ENCODE measurements around the gene TMEM121B.

Gene TMEM121B

DNA sequence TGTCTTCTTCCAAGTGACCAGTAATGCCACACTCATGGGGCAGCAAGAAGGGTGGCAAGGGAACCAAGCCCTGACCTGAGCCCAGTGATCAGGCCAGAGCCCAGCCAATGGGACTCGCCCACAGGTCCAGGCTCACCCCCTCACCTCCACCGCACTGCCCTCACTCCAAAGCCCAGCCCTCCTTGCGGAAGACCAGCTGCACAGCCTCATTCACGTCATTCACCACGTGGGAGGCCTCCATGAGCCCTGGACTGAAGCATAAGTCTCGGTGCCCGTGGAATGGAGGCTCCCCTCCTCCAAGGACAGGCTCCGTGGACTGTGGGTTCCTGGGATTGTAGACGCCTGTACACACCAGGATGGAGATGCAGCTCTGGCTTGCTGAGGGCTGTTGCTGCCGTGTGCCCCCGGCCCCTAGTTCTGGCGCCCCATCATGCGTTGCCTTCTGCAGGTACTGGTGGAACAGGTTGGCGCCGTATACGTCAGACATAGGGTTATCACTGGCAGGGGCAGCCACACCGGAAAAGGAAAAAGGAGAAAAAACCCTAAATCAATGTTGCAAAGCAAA lies 16.8 kb upstream of the TMEM121B start:
- no peak for DNase-seq

DNA sequence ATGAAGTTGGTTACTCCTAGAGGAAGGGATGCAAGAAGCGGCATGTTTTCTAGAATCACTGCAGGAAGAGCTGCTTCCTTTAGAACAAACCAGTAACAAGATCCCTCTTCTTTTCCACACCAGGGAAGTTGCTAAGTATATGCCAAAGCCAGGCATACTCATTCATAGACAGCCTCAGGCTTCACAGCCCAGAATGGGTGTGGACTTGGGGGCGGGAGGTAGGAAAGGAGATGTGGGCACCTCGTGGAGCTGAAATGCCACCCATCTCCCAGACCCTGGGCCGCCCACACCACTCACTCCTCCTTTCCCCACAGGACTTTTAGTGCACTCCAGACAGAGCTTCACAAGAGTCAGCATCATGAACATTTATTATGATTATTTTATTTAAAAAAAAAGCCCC lies 16.0 kb upstream of the TMEM121B start:
- no peak for DNase-seq

DNA sequence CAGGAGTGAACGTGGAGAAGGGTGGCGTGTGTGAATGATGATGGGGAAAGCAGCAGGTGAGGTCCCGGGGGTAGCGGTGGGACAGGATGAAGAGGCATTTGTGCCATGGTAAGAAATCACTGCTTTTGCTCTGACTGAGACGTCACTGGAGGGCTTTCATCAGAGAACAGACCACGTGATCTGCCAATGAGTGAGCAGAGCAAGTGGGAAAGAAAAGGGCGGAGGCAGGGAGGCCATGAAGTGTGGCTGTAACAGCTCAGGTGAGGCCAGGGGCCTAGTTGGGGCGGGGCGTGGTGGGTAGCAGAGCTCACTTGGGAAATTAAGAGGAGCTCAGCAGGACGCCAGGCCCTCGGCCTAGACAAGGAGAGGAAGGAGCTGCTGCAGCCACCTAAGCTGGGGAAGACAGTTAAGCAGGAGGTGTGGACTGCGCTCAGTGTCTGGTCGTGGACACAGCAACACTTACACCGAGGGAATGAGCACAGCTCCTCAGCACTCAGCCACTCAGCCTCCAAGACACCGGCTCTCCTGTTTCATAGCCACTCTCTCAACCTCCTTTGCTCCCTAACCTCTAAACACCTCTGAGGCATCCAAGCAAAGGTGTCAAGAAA lies 14.1 kb upstream of the TMEM121B start:
- no peak for DNase-seq

DNA sequence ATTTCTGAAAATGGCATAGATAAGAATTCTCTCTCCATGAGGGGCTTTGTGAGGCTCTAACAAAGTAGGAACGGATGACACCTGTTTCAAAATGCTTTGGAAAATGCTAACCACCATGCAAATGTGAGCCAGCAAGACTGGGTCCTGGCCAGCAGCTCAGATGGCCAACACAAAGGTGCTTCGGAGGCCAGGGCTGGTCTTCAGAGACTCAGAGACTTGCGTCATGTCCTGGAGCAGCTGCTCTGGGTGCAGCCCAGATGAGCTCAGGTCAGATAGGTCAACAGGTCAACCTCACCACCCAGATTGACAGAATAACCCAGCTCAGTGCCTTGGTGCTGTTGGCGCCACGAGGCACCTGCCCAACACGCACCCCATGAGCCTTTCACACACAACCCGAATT lies 12.0 kb upstream of the TMEM121B start:
- no peak for DNase-seq

DNA sequence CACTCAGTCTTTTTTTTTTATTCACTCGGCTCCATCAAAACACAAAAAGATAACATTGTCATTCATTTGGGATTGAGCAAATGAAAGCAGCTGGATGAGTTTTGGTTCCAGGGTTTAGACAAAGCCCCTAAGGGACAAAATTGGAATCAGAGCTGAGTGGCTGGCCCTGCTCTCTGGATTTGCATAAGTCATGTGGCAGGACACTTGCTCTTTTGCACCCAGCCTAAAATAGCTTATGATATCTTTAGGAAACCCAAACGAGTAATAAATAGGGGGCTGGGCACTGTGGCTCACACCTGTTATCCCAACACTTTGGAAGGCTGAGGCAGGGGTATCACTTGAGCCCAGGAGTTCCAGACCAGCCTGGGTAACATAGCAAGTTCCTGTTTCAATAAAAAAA lies 11.0 kb upstream of the TMEM121B start:
- DNase-seq = no peak

DNA sequence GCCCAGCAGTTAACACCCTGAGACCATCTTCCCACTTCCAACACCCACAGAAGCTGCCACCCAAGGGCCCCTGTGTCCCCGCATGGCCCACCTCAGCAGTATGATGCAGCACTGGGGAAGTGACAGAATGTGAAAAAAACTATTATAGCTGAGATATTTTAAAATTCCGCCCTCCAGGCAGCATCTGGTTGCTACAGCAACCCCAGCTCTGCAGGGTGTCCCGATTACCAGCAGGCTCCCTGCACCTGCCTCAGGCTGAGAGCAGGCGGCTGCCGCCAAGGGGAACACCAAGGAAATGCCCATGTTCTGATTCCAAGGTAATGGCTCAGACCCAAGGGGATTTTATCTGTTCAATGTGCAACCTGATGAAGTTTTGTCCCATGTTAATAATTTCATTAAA lies 10.5 kb upstream of the TMEM121B start:
- peak; percentile 12 for DNase-seq

DNA sequence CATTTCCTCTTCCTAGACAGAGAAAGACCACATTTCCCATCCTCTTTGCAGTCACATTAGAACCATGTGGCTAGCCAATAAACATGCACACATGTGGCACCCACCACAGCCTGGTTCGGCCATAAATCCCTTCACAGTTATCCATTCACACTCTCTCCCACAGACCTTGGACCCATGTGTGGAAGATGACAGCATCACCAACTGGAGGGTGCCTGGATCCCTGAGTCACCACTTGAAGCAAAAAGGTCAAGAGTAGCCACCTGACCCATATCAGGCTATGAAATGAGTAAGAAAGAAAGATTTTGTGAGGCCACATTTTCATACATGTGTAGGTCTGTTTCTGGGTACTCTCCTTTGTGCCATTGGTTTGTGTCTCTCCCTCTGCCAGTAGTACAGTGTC lies 9.0 kb upstream of the TMEM121B start:
- DNase-seq = no peak

DNA sequence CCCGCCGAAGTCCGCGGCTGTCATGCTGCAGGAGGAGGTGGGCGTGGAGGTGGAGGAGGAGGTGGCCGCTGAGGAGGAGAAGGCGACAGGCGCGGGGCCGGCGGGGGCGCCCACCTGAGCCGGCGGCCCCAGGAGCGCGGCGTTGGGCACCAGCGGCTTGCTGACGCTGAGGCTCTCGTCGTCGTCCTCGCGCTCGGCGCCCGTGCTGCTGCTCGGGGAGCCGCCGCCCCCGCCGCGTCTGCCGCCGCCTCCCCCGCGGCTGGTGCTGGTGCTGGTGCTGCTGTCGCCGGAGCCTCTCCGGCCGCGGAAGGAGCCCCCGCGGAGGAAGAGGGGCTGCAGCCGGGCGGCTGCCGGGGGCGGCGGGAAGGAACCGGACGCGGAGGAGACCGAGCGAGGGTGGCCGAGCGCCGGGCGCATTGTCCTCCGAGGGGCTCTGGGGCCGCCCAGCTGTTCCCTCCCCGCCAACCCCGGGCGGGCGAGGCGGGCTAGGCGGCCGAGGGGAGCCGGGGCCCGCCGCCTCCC lies 388 bp downstream of the TMEM121B start:
- no peak for DNase-seq

DNA sequence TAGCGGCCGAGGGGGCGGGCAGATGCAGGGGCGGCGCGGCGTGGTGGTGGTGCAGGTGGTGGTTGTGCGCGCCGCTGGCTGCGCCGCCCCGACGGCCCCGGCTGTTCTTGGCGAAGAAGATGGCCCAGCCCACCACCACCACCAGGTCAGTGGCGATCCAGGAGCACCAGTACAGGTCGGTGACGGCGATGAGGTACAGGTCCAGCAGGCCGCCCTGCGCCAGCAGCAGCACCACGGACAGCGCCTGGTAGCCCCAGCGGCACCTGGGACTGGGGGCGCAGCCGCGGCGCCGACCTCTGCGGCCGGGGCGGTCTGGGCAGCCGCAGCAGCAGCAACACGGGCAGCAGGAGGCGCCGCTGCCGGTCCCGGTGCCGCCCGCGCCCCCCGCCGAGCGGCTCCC lies 879 bp downstream of the TMEM121B start:
- no peak for DNase-seq

DNA sequence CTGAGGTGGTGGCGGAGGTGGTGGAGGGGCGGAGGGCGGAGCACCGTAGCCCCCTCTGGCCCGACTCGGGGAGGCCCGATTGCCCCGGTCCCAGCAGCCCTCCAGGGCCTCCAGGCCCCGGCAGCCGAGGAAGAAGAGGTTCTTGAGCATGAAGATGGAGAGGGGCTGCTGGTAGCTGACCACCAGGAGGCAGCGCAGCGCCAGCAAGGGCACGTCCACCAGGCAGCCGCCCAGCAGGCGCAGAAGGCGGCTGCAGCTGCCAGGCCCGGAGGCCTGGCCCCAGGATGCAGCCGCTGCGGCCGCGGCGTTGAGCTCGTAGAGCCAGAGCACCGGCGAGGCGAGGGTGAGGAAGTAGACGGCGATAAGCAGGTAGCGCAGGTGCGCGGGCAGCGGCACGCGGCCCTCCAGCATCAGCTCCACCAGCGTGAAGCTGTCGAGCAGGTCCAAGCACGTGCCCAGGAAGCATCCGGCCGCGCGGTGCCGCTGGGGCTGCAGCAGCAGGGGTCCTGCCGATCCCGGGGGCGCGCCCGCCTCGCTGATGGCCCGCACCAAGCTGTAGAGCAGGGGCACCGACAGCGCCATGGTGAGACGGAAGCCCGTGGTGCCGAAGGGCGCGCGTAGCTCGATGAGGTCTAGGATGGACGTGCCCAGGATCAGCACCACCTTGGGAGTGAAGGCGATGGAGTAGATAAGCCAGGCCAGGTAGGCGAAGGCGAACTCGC lies 1.5 kb downstream of the TMEM121B start:
- DNase-seq = no peak

DNA sequence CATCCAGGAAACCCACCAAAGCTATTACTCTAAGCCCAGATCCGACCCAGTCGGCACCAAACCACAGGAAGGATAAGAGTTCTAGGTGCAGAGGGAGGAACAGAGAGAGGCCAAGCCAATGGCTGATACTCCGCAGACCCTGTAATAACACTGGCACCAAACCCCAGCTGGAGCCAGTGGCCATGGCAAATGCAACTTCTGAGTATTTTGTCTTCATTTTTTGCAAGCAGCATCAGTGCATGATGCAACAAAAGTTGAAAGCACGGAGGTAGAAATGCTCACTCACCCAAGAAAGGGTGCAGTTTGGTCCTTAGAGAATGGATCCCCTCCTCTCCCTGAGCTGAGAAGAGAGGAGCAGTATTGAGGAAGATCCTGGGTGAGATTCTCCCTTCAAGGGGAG lies 2.8 kb downstream of the TMEM121B start:
- no peak for DNase-seq

DNA sequence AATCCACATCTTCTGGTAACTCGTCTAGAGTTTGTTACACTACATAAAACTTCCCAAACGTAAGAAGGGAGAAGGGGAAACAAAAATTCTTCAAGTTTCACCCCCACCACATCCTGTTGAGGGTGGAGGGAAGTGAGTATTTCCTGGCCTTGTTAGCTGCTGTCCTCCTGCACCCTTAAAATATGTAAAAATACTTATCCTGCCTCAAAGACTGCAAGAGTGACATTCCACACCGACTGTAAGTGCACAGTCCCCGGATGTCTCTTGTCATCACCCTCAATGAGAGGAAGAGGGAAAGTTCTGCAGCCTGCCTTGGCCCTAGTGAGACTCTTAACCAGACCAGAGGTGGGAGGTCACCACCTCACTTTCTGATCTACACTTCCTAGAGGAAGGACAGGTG lies 3.3 kb downstream of the TMEM121B start:
- no peak for DNase-seq

DNA sequence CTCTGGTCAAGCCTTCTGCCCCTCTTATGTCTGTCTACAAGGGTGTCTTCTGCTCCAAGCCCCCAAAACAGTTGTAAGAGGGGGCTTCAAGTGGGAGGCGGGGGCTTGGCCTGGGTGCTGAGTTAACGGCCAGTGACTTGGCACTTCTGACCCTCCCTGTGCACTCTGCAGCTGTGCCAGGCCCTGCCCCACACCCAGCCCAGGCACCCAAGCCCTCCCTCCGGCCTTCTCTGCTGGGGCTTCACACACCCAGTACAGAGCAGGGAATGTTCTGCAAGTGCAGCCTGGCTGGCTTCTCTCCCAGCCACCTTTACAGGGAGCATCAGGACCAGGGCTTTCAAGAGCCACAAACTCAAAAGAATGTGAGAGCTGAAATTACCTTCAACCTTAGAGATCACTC lies 3.8 kb downstream of the TMEM121B start:
- DNase-seq = no peak

DNA sequence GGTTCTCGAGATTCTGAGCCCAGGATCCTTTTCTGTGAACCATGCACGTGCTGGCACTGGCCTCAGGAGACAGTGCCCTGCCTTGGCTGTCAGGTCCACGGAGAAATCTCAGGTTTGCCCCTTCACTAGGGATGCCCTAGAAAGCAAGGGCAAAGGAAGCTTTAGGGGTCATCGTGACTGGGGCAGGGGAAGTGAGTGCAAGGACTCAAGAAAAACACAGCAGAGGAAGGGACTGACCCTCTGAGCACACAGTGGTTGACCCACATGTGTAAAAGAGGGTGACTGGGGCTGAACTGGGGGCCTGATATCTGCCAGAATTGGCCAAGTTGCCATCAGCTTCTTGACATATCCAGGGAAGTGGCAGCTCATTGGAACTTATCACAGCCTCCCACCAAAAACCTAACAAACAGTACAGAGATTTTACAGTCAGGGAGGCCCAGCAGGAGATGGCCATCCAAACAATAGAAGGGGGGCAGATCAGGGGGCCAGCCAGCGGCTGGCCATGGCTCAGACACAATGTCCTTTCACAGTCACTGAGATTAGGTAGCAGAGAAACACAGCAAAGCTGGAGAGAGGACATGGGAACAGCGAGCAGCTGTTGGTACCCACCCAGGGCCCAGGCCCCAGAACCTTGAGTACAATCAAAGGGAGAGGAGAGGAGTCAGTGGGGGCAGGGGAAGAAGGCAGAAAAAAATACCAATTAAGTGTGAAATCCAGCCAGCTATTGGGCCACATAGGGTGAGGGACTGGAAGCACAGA lies 4.4 kb downstream of the TMEM121B start:
- DNase-seq = no peak

DNA sequence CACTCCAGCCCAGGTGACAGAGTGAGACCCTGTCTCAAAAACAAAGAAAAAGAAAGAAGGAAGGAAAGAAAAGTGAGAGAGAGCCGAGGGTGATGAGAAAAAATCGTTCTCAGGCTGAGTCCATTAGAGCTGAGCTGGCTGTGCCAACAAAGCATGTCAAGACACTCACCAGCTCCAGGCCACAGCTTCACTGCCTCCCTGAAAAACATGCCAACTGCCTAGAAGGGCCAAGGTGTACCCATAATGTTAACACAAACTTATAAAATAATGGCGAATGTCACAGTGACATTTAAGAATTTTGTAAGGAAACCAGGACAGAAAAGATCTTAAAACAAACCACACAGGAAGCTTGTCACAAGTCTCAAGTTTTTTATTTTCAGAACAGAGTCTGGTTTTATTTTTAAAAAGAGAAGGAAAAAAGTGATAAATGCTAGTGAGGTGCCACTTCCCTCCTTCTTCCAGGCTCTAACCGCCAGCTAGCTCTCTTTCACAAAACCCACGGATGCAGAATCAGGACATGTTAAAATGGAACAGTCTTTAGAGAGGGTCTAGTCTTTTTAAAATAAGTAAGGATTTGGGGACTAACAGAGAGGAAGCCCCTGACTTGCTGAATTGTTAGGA lies 5.1 kb downstream of the TMEM121B start:
- no peak for DNase-seq

DNA sequence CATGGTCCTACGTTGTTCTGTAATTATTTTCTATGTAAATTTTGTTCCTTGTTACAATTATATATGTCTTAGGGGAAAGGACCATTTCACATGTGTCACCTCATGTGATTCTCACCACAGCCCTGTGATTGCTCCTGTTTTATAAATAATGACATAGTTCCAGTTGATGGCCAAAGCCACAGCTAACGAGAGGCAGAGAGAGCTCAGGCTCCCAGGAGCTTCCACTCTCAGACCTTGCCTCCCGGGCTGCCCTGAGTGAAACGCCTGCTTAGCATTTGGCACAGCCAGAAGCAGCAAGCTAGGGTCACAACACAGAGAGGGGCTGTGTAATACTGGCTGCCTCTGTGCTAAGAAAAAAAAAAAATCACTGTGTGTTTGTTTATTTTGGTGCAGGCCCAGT lies 5.9 kb downstream of the TMEM121B start:
- DNase-seq = no peak

DNA sequence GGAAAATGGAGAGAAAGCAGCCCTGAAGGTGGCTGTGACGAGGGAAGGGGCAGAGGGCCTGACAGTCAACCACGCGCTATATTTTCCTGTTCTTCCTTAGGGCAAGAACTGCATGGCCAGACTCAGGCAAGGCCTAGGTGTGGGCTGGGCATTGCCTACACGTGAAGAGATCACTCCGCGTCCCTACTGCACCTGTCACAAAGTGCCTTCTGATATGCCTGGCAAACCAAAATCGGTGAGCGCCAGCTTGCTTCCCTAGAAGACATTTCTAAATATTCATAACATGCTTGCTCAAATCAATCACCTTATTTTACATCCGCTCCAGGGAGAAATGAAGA lies 6.3 kb downstream of the TMEM121B start:
- no peak for DNase-seq

DNA sequence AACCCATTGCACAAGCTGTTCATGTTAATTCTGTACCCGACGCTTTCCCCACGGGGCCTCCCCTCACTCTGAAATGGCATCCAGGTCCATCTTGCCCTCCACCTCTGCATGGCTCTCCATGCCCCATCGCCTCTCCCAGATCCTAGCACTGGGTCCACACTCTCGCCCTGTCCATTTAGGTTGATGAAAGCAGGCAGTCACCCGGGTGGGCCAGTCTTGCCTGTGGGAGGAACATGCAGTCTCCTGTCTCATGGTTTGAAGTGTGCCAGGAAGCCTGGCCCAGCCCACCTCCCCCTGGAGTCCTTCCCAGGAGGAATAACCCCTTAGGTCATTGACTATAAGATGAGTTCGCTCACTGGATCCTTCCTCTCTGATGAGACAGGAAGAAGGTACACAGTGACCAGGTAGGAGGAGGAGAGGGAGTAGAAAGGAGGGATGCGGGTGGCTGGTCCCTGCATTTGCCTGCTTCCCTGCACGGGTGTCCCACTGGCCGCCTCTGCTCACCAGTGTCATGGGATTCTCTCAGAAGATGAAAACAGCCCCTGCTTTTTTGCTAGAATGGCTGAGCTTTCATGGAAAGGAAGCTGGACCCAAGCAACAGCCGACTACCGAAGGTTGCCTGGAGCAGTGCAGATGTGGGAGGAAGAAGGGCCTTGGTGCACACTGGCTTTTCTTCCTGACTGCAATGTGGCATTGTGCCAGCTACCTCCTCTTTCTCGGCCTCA lies 6.8 kb downstream of the TMEM121B start:
- DNase-seq = no peak

DNA sequence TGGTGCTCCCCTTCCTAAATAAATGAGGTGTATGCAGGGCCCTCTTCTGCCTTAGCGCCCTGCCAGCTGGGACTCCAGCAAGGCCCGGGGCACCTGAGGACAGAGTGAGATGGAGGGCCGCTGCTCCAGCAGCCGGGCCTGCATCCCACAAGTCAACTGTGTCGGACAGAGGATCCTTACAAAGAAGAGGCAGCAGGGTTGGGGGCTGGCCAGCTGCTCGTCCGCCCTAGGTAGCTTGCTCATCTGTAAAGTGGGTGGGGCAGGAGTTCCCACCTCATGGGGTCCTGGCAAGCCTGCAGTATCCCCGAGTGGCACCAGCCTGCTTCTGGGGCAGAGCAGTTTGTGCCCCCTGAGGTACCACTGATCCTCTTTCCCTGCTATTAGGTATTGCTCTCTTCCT lies 7.6 kb downstream of the TMEM121B start:
- no peak for DNase-seq

DNA sequence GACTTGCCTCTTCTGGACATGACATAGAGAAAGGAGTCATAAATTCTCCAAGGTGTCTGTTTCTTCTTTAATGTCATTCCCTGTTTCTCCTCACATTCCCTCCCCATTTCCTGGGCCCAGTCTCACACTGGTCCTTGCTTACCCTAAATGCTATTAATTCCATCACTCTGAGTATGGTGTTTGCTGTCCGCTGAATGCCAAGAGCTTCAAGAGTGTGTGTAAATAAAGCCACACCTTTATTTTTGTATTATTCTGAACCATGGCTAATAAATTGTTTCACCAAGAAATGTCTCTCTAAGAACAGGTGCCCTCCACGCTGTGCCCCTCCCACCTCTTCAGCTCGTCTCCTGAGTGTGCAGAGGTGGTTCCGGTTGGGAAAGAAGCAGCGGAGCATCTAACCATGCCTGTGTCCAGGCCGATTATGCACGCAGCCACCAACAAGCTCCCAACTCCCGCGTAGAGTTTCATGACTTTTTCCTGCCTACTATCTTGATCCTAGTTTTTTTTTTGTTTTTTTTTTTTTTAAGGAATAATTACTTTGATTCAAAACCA lies 8.6 kb downstream of the TMEM121B start:
- DNase-seq = no peak

DNA sequence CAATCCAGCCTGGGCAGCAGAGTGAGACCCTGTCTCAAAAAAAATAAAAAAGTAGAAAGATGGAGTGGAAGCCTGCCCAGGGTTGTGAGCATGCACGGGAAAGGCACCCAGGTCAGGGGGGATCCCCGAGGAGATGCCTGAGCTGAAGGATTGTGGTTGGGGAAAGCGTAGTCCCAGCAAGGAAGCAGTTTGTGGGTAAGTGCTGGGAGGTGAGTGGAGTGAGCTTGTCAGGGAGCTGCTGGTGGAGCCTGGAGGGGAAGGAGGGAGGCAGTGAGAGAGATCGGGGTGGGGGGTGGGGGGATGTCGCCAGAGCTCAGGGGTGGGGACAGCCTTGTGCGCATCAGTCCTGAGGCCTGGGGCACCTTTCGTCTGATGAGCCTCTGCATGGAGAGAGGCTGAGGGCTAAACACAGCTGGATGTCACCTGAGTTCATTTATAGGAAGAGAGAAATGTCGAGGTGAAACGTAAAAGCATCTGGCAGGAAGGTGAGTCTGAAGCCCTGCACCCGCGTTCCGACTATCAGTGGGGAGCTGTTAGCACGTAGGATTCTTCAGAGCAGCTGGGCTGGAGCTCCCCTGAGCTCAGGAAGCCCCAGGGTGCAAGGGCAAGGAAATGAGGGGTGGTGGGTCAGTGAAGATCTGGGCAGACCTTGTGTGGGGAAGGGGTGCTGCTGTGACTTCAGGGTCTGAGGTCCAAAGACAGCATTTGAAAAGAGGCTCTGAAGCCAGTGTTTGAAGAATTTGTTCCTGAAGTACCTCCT lies 10.2 kb downstream of the TMEM121B start:
- no peak for DNase-seq

DNA sequence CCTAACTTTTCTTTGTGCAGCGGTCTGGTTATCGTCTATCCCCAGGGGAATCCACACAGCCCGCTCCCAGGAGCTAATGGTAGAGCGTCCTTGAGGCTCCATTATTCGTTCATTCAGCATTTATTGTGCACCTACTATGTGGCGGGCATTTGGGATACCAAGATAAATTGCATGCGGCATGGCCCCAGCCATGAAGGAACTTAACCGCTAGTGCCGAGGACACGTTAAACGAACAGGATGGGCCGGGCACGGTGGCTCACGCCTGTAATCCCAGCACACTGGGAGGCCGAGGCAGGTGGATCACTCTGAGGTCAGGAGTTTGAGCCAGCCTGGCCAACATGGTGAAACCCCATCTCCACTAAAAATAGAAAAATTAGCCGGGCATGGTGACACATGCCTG lies 11.2 kb downstream of the TMEM121B start:
- no peak for DNase-seq
